Thyroid gland (tissue), 4 donors: ENCODE results near the gene TEDC1. TPM values are rescaled to one million over a fixed set of nuclear protein-coding genes. Genes with fewer than 3 reads are reported as not detected.
"Not testable (repeated sequence)": the region's sequence is repeated elsewhere in the genome, so short reads cannot be mapped to it uniquely, and the experiment has no call there.

ENCODE experiments used
- DNase-seq, 2 donors: peaks; one replicate each; pipeline ENCODE4 v3.0.0-alpha.2; 2019
- H3K27ac ChIP-seq, 3 donors: fragments of 200-600 bp; sonication (generic); 1 replicate in 2 of 3; 2 replicates in 1 of 3; pipeline ENCODE4 v1.5.1; 2016 to 2019; ENCODE audit warnings: mild to moderate bottlenecking in 1 of 3, moderate library complexity in 1 of 3
- H3K27me3 ChIP-seq: fragments of 200-600 bp; sonication (generic); one replicate; pipeline ENCODE4 v1.5.1; 2019
- H3K36me3 ChIP-seq, 2 donors: fragments of 200-600 bp; sonication (generic); one replicate each; pipeline ENCODE4 v1.5.1; 2016 to 2019
- H3K4me1 ChIP-seq, 2 donors: fragments of 200-600 bp; sonication (generic); one replicate each; pipeline ENCODE4 v1.5.1; 2017 to 2019
- H3K4me3 ChIP-seq, 3 donors: fragments of 200-600 bp; sonication (generic); replicated peaks in 1 of 3; 1 replicate in 2 of 3; 2 replicates in 1 of 3; pipeline ENCODE4 v1.5.1; 2016; ENCODE audit warnings: mild to moderate bottlenecking in 1 of 3
- H3K9me3 ChIP-seq: fragments of 200-600 bp; sonication (generic); one replicate; pipeline ENCODE4 v1.5.1; 2017
- CTCF ChIP-seq, 6 experiments: fragments of 200-600 bp in 3 of 6; fragments of 450-650 bp in 3 of 6; sonication (generic) in 3 of 6; IDR thresholded peaks; one replicate each; pipeline ENCODE4 v1.5.1; 2016 to 2019; ENCODE audit warnings: antibody characterized with exemption in 6 of 6, mild to moderate bottlenecking in 2 of 6, inconsistent platforms in 1 of 6, moderate library complexity in 1 of 6
- POLR2A ChIP-seq, 2 donors: fragments of 450-650 bp; IDR thresholded peaks; one replicate each; pipeline ENCODE4 v1.6.1; 2017; ENCODE audit warnings: antibody characterized with exemption in 2 of 2, mild to moderate bottlenecking in 2 of 2, moderate library complexity in 1 of 2
- WGBS, 2 donors: methylation state at CpG; one replicate each; pipeline ENCODE4 v1.1.5; 2017; 5-methylcytosine and 5-hydroxymethylcytosine counted together
- intact Hi-C: fragments of 100-400 bp; cut with DNase I; formaldehyde crosslinking; loops from one replicate; pipeline ENCODE4 v1.15.1; 2023
- total RNA-seq, 4 donors: library from RNA; depleted of rRNA; stranded (reverse); fragments of >200 nt; gene quantifications; one replicate each; pipeline ENCODE4 v1.2.3, GENCODE V29; 2016

TEDC1 gene
- total RNA-seq, 4 donors from 2014 or later: 3.4 to 13.9 (median 8.5) TPM

- Histone ChIP-seq H3K27ac (no peak overlapping the region), H3K4me1 (peaks cover 0 to 5% of the 10 kb centered on the region in 2 donors), H3K36me3 (no peaks in the 10 kb centered on the region), H3K4me3 (no peak overlapping the region), H3K9me3 (no peaks in the 10 kb centered on the region), H3K27me3 (no peaks in the 10 kb centered on the region)
- no peak for DNase-seq
- intact Hi-C loops: no loop called here
- WGBS, 2 donors: 82 to 85% methylated on average over 19 of the region's 19 CpGs
- TF ChIP-seq CTCF (IDR thresholded peaks at IDR 0.05) (no peak), POLR2A (IDR thresholded peaks at IDR 0.05) (no peak)
Measured at GRCh38 chr14:105541218-105541875, 50.3 kb downstream of the TEDC1 start.

- H3K27me3 ChIP-seq, DNase-seq, H3K9me3 ChIP-seq, H3K4me1 ChIP-seq, H3K27ac ChIP-seq, H3K4me3 ChIP-seq, H3K36me3 ChIP-seq, intact Hi-C loops: not testable (repeated sequence)
- 50 to 90% methylated on average over 1 of the region's 1 CpG for WGBS, 2 donors
Measured at GRCh38 chr14:105545676-105546075, 54.6 kb downstream of the TEDC1 start.

DNA sequence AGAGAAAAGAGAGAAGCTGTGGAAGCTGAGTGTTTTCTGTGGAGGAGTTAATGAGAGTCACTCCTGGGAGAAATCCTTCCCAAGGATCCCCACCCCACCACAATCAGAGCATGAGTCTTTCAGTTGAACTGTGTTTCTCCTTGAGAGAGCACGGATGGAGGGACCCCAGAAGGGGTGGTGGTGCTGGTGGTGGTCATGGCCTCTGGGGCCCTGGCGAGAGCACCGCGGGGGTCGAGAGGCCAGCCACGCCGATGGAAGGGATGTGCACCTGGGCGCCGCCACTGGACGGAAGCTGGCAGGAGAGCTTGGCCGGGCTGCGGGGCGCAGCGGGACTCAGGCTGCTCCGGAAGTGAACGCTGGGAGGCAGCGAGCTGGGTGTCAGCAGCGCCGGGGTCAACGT lies 55.4 kb downstream of the TEDC1 start:
- 85 to 90% methylated on average over 2 to 5 of the region's 20 CpGs for WGBS, 2 donors
- H3K27ac ChIP-seq: not testable (repeated sequence)

GRCh38 chr14:105547072-105547471 lies 56.0 kb downstream of the TEDC1 start:
- H3K27ac ChIP-seq, H3K9me3 ChIP-seq, H3K27me3 ChIP-seq, H3K36me3 ChIP-seq, H3K4me3 ChIP-seq, intact Hi-C loops, DNase-seq, H3K4me1 ChIP-seq: not testable (repeated sequence)
- 93 to 96% methylated on average over 8 to 10 of the region's 24 CpGs for WGBS, 2 donors

More for the DNA sequence above, 55.4 kb downstream of the TEDC1 start:
- H3K4me3 ChIP-seq, intact Hi-C loops, H3K36me3 ChIP-seq, H3K27me3 ChIP-seq, DNase-seq, H3K4me1 ChIP-seq, H3K9me3 ChIP-seq: not testable (repeated sequence)

DNA sequence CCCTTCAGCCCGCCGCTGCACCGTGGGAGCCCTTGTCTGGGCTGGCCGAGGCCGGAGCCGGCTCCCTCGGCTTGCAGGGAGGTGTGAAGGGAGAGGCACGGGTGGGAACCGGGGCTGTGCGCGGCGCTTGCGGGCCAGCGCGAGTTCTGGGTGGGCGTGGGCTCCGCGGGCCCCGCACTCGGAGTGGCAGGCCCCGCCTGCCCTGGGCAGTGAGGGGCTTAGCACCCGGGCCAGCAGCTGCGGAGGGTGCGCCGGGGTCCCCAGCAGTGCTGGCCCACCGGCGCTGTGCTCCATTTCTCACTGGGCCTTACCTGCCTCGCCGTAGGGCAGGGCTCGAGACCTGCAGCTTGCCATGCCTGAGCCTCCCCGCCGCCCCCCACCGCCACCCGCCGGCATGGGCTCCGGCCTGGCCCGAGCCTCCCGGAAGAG lies 56.7 kb downstream of the TEDC1 start:
- no peak for TF ChIP-seq POLR2A (IDR thresholded peaks at IDR 0.05)
- TF ChIP-seq CTCF (IDR thresholded peaks at IDR 0.05): no peak
- H3K36me3 ChIP-seq: no peaks in the 10 kb centered on the region
- no peaks in the 10 kb centered on the region for H3K9me3 ChIP-seq
- intact Hi-C loops: no loop called here
- 90 to 95% methylated on average over 2 to 30 of the region's 38 CpGs for WGBS, 2 donors
- H3K27ac ChIP-seq: no peak overlapping the region
- no peak overlapping the region for H3K4me3 ChIP-seq
- H3K27me3 ChIP-seq: no peaks in the 10 kb centered on the region
- no peaks in the 10 kb centered on the region for H3K4me1 ChIP-seq
- no peak for DNase-seq

Other genes with a start within 250 kb of the TEDC1 start
- gene BTBD6, start 242.7 kb upstream of the TEDC1 start, total RNA-seq: 10 to 100 TPM; 35.9 to 58.2 (median 44.2) TPM
- gene BRF1, start 190.2 kb upstream of the TEDC1 start, total RNA-seq: 10 to 100 TPM; 44.5 to 99.6 (median 56.2) TPM
- gene PACS2, start 176.5 kb upstream of the TEDC1 start, total RNA-seq: 10 to 100 TPM; 54.6 to 85.2 (median 72.1) TPM
- gene TEX22, start 92.7 kb upstream of the TEDC1 start, total RNA-seq: under 1 TPM in 3 of 4 donors, not detected in 1; 0.22 to 0.81 (median 0.33) TPM
- gene MTA1, start 71.4 kb upstream of the TEDC1 start, total RNA-seq: 100 to 1,000 TPM in 2 of 4 donors, 10 to 100 TPM in 2; 66.2 to 111 (median 90.0) TPM
- gene CRIP2, start 16.4 kb upstream of the TEDC1 start, total RNA-seq: 100 to 1,000 TPM; 101 to 160 (median 136) TPM
- 10 to 100 TPM in 3 of 4 donors, 1 to 10 TPM in 1; 6.0 to 30.8 (median 18.5) TPM for gene CRIP1, start 4.4 kb upstream of the TEDC1 start, total RNA-seq
- gene TMEM121, start 35.3 kb downstream of the TEDC1 start, total RNA-seq: 10 to 100 TPM in 3 of 4 donors, 1 to 10 TPM in 1; 9.3 to 19.1 (median 15.2) TPM